ENCODE data around the gene SHROOM2. TPM values are rescaled to one million over a fixed set of nuclear protein-coding genes. Genes with fewer than 3 reads are reported as not detected.
"Not testable (repeated sequence)": the region's sequence is repeated elsewhere in the genome, so short reads cannot be mapped to it uniquely, and the experiment has no call there.

The SHROOM2 gene, protein sequence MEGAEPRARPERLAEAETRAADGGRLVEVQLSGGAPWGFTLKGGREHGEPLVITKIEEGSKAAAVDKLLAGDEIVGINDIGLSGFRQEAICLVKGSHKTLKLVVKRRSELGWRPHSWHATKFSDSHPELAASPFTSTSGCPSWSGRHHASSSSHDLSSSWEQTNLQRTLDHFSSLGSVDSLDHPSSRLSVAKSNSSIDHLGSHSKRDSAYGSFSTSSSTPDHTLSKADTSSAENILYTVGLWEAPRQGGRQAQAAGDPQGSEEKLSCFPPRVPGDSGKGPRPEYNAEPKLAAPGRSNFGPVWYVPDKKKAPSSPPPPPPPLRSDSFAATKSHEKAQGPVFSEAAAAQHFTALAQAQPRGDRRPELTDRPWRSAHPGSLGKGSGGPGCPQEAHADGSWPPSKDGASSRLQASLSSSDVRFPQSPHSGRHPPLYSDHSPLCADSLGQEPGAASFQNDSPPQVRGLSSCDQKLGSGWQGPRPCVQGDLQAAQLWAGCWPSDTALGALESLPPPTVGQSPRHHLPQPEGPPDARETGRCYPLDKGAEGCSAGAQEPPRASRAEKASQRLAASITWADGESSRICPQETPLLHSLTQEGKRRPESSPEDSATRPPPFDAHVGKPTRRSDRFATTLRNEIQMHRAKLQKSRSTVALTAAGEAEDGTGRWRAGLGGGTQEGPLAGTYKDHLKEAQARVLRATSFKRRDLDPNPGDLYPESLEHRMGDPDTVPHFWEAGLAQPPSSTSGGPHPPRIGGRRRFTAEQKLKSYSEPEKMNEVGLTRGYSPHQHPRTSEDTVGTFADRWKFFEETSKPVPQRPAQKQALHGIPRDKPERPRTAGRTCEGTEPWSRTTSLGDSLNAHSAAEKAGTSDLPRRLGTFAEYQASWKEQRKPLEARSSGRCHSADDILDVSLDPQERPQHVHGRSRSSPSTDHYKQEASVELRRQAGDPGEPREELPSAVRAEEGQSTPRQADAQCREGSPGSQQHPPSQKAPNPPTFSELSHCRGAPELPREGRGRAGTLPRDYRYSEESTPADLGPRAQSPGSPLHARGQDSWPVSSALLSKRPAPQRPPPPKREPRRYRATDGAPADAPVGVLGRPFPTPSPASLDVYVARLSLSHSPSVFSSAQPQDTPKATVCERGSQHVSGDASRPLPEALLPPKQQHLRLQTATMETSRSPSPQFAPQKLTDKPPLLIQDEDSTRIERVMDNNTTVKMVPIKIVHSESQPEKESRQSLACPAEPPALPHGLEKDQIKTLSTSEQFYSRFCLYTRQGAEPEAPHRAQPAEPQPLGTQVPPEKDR (N-terminal part only)
- 16.8 TPM for polyA plus RNA-seq (ENCODE audit: insufficient read length)
- long read RNA-seq, donor 1, partial matches to known transcripts: 0 of 1 reads
- long read RNA-seq, donor 1, other reads (novel, unspliced or antisense): 0 of 1 reads
- long read RNA-seq, donor 2, partial matches to known transcripts: 12 of 14 reads
- long read RNA-seq, donor 2, other reads (novel, unspliced or antisense): 0 of 14 reads
- long read RNA-seq, donor 3: 0 reads
- long read RNA-seq, donor 4: 0 reads
- long read RNA-seq, donor 5: 0 reads
- long read RNA-seq, donor 6: 0 reads
- long read RNA-seq, donor 7, partial matches to known transcripts: 8 of 8 reads
- long read RNA-seq, donor 7, other reads (novel, unspliced or antisense): 0 of 8 reads
- long read RNA-seq, donor 8, full-length matches to known transcripts: 1 of 1 reads
- long read RNA-seq, donor 8, partial matches to known transcripts: 0 of 1 reads
- long read RNA-seq, donor 8, other reads (novel, unspliced or antisense): 0 of 1 reads

DNA sequence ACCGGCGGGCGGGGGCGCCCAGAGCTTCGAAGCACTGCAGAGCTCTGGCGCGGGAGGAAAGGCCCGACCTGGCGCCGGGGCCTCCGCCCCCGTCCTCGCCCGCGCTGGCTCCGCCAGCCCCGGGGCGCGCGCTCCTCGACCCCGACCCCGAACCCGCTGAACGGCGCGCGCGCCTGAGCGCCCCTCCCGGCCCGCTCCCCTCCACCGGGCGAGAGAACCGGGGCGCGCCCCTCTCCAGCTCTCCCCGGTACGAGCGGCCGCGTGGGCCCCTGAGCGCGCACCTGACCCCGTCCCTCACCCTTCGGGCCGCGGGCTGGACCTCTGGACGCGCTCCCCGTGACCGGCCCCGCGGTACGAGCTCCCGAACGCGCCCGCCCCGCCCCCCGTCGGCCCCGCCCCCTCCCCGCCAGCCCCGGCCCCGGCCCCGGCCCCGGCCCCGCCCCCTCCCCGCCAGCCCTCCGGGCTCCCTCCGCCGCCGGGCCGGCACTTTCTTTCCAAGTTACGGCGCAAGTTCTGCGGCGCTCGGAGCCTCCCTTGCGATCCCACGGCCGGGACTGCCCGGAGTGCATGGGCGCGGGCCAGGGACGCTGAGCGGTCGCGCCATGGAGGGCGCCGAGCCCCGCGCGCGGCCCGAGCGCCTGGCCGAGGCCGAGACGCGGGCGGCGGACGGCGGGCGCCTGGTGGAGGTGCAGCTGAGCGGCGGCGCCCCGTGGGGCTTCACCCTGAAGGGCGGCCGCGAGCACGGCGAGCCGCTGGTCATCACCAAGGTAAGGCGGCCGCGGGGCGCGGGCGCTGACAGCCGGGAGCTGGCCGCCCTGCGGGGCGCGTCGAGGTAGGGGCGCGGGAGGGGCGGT lies at the start of gene SHROOM2:
Gene SHROOM2, plus strand, starts transcription at position 486 of the 854 bp plus-strand sequence. Its CDS starts 117 bp downstream, at position 603.
- DNase-seq: no peak

DNA sequence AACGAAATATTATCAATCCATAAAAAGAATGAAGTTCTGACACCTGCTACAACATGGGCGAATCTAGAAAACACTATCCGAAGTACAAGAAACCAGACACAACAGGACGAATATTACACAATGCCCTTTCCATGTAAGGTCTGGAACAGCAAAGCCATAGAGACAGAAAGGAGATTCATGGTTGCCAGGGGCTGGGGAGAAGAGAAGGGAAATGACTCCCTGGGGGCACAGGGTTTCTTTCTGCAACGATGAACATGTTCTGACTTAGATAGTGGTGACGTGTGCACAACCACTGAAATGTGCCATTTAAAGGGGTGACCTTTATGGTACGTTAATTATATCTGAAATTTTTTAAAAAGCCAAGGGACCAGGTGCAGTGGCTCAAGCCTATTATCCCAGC lies 48.9 kb upstream of the SHROOM2 start:
- no peak for DNase-seq

DNA sequence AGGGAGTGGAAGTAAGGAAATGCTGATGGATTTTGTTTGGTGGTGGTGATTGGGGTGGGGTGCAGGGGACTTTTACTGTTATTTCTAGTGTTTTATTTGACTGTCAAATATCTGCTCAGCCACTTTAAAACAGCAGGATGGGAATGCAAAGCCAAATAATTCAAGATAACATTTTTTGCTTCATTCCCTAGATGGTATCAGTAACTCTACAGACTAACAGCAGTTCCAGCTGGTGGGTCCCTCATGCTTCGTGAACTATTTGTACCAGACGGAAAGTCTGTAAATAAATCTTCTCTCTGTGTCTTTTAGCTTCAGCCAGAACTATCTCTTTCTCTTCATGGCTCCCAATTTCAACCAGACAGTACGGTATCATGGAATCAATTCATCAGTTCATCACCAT lies 48.1 kb upstream of the SHROOM2 start:
- DNase-seq: no peak

DNA sequence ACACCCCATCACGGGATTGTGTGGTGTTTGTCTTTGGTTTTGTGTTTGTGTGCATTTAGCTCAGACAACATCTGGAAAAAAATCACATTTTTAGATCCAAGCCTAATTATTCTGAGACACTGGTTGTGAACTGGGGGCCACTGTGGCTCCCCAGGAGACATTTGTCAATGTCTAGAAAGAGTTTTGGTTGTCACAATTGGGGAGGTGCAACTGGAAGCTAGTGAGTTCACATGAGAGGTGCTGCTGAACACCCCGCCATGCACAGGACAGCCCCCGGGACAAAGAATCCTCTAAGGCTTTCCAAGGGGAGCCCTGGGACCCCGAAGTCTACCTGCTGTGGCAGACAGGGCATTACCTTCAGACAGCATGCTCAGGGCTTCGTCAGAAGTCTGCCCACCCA lies 47.1 kb upstream of the SHROOM2 start:
- DNase-seq: no peak

DNA sequence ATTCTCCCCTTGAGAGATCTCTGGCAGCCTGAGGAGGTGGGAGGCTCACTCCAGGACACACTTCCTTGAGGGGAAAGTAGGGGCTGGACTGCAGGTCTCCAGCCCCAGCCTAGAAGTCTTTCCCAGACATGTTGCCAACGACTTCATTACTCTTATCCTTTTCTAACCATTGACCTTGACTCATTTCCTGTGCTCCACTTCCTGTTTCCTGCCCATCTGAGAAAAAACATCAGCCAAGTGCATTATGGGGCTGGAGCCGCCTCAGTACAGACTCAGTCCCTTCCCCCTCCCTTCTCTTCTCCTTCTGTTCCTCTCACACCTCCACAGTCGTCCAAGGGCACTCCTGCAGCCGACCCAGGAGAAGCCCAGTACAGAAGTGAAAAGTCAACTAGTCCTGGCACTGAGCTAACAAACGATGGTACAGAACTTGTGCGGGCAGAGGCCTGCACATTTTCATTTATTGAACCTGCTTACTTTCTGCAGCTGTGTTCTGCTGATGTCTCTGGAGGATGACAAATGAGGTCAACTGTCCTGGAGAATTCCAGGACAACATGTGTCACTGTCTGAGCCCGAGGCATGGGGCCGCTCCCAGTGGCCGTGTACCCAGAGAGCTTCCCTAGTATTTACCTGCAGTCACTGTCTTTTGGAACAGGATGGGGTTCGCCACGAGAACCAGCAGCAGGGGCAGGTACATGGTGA lies 40.7 kb upstream of the SHROOM2 start:
- DNase-seq: no peak

DNA sequence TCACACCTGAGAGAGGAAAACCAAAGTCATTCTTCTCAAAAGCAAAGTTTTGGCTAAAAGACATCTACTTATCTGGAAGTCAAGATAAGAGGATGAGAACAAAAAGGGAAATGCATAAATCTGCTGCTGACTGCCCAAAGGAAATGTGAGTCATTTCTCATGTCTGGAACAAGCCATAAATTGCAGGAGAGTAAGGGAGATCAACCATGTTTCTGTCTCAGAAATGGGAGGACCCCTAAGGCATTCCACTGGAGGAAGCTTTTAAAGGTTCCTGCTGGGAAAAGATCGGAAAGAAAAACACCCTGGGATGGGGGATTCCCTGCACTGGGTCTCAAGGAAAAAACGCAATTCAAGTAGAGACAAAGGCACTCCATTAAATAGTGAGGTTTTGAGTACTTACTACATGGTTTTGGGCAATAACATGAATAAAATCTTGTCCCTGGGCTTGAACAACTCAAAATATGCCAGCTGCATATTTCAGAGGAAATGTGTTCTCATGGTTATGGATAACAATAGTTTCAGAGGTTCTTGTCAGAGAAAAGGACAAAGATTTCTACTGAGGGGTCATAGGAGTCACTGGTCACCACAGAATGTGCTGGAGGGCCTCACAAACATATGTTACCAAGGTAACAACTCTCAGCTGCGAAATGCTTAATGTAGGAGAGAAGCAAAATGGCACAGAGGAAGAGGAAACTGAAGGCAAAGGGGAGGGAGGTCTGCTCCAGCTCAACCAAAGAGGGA lies 39.9 kb upstream of the SHROOM2 start:
- peak; percentile 8 for DNase-seq

DNA sequence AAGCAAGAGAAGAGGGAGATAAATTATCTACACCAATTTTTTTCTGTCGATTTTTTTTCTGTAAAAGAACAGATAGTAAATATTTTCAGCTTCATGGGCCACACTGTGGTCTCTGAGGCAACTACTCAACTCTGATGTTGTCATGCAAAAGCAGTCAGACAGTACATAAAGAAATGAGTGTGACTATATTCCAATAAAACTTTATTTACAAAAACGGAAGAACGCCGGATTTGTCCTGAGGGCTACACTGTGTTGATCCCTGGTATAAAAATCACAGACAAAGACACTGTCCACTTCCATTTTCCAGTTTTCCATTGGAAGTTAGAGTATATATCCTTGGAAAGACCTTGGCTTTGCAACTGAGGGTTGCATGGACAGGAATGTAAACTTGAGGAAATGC lies 38.6 kb upstream of the SHROOM2 start:
- DNase-seq: no peak

DNA sequence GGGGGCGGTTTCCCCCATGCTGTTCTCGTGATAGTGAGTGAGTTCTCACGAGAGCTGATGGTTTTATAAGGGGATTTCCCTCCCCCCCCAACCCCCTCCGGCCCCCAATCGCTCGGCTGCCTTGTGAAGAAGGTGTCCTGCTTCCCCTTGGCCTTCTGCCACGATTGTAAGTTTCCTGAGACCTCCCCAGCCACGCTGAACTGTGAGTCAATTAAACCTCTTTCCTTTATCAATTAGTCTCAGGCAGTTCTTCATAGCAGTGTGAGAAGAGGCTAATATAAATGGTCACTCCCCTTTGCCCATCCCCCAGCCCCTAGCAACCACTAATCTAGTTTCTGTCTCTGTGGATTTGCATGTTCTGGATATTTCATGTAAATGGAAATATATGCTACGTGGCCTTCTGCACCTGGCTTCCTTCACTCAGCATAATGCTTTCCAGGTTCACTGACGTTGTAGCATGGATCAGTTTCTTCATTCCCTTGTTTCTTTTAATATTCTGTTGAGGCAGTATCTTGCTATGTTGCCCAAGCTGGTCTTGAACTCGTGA lies 37.0 kb upstream of the SHROOM2 start:
- DNase-seq: no peak

DNA sequence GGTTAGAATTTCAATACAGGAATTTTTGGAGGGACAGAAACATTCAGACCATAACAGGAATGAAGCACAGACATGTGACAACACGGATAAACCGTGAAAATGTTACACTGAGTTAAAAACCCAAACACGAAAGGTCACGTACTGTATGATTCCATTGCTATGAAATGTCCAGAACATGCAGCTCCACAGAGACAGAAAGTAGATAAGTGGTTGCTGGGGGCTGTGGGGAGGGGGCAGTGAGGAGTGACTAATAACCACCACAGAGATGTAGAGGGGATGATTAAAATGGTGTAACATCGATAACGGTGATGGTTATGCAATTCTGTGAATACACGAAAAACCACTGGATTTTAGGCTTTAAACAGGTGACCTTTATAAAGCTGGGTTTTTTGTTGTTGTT lies 28.9 kb upstream of the SHROOM2 start:
- DNase-seq: no peak

DNA sequence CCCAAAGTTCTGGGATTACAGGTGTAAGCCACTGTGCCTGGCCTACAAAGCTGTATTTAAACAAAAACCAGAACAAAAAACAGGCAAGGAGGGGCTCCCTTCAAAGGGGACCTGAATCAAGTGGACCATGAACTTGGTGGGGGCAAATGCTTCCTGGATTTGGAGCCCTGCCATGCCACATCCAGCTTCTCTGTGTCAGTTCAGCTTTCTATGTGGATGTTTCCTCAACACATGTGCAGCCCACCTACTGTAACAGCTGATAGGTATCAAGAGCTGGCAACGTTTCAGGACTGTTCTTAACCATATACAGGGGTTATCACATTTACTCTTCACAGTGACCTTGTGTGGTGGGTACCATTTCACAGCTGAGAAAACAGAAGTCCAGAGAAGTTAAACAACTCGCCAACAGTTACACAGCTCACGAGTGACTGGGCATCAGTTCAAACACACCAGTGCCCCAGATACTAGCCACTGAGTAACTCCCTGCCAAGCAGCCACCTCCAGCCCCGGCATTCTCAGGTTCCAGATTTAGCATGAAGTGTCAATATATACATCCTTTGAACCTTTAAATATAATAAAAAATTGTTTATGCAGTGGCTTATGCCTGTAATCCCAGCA lies 28.1 kb upstream of the SHROOM2 start:
- DNase-seq: no peak

DNA sequence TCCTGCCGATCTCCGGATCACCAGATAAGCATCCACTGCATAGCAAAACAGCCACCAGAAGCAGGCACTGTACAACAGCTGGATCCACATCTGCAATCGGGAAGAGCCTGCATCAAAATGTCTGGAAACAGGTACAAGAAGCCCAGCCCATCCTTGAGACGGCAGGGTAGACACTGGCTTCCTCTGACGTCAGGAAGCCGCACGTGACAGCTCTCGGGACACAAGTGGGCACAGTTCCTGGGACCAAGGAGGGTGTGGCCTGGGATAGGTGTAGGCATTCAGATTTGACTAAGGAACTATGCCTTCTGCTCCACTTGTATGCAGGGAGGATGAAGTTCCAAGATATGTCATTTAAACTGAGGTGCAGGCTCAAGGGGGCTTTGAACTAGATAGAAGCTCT lies 26.9 kb upstream of the SHROOM2 start:
- no peak for DNase-seq

DNA sequence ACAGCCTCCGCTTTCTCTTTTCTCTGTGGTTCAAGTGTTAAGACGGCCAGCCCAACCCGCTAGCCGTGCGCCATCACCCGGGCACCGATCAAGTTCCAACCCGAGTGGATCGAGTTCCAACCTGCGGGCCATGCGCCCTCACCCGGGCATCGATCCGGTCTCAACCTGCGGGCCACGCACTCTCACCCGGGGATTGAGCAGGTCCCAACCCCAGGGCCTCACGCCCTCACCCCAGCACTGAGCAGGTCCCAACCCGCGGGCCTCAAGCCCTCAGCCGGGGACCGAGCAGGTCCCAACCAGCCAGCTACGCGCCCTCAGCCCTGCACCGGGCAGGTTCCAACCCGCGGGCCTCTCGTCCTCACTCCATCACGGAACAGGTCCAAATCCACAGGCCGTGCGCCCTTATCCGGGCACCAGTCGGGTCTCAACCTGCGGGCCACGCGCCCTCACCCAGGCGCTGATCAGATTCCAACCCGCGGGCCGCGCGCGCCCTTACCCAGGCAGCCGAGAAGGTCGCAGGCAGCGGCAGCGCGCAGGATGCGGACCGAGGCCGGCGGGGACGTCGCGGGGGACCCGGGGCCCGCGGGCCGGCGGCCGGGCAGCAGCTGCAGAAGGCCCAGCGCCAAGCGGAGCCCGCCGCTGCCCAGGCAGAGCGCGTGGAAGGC lies 21.0 kb upstream of the SHROOM2 start:
- DNase-seq: no peak

DNA sequence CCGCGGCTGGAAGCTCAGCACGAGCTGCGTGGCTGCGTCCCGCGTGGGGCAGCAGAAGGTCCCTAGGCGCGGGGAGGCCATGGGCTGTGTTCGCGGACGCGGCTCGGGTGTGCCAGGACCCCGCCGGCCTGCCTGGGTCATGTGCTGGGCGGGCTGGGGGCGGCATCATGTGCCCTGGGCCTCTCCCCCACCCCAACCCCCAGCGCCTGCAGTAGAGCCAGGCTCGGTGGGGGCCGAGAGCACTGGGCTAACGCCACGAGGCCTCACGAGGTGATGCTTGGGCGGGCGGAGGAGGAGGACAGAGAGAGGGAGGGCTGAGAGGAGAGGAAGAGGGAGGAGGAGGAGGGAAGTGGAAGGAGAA lies 20.5 kb upstream of the SHROOM2 start, which contains the start of gene GPR143:
Gene GPR143, minus strand, starts transcription at position 111 of the 361 bp plus-strand sequence. Its CDS starts 30 bp downstream, at position 81.
- DNase-seq: no peak

DNA sequence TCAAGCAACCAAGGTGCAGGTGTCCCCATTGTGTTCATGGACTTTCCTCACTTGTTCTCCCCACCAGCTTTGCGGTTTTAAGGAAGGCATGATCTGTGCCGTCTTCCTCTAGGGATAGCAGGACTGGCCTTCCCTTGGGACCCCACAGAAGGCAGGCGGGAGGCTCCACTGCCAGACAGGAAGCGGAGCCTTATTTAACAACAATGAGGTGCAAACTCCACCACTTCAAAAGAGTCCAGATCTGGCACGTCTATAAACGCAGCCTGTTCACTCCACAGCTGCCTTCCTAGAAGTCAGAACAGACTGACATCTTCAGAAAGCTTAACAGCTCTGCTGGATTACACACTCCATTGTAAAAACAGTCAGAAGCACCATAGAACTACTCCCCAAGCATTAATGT lies 18.9 kb upstream of the SHROOM2 start:
- DNase-seq: no peak

DNA sequence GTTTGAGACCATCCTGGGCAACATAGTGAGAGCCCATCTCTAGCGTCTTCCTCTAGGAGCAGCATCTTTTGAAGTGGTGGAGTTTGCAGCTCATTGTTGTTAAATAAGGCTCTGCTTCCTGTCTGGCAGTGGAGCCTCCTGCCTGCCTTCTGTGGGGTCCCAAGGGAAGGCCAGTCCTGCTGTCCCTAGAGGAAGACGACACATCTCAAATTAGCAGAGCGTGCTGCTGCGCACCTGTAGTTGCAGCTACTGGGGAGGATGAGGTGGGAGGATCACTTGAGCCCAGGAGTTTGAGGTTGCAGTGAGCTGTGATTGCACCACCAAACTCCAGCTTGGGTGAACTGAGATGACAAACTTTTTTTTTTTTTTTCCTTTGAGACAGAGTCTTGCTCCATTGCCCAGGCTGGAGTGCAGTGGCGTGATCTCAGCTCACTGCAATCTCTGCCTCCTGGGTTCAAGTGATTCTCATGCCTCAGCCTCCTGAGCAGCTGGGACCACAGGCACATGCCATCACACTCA lies 17.8 kb upstream of the SHROOM2 start:
- not testable (repeated sequence) for DNase-seq

DNA sequence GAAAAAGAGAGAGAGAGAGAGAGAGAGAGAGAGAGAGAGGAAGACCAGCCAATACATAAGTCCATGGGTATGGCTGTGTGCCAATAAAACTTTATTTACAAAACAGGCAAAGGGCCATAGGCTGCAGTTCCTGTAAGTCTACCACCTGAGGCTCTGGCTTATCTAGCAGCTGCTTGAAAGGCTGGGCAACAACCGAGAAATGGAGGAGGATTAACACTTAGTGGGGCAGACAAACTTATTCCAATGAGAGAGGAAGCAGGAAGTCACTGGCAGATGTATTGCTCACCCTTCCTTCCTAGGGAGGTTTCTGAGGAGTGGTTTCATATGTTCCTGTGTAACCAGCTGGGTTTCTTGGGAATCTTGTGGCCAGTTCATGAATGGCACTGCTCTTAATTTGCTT lies 15.9 kb upstream of the SHROOM2 start:
- DNase-seq: no peak

DNA sequence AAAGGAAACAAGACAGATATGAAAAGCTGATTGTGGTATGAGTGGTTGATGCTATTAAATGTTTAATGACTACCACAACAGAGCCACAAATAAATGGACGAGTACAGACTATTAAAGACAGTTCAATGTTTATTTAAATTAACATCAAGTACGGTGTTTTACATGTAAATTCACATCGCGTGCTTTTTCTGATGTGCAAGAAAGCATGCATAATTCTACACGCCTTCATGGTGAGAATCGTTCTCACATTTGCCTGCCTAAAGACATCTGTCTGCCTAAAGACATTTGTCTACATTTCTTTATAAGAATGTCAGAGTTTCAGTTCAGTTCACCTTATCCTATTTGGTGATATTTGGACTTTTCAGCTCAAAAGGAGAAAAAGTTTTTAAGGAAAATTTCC lies 13.3 kb upstream of the SHROOM2 start:
- DNase-seq: no peak

All from left kidney (tissue), 8 donors.